IPS DF 4.7 (cell line): ENCODE data around the gene OXTR.

ENCODE experiments used
- DNase-seq: peaks from one replicate; pipeline ENCODE4 v3.0.0-alpha.2; 2013; ENCODE audit warnings: low spot score; ENCODE audit errors: extremely low read depth

The OXTR gene

DNA sequence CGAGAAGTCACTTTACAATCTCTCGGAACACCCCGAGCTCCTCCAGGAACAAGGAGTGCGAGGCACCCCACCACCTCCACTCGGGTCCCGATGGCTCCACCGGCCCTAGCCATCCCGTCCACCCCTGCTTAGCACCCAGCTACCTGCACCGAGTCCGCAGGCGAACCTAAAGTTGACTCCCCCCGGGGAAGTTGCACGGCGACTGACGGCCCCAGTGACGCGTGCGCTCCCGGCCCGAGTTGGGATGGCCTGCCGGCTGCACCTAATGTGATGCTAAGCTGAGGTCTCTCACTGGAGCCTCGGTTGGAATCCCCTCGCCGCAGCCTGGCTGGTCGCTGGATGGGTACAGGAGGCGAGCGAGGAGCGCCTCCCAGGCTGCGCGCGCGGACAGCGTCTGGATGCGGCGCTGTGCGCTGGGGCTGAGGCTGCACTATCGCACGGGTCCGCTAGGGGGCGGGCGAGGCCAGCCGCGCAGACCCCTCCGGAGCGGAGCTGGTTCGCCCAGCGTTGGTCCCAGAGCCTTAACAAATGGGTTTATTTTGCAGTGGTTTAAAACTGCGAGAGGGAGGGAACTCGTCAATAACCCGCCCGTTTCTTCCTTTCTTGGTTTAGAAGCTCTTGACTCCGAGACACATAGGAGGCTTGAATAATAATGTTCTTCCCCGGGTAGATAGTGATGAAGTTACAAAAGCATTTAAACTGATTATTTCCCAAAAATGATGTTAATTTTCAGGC, at the start of gene OXTR:
TSS of gene OXTR (minus strand) at position 526 of the 735 bp plus-strand sequence. CDS start 1,426 bp downstream, outside the sequence.
- DNase-seq, result peak; percentile 51

DNA sequence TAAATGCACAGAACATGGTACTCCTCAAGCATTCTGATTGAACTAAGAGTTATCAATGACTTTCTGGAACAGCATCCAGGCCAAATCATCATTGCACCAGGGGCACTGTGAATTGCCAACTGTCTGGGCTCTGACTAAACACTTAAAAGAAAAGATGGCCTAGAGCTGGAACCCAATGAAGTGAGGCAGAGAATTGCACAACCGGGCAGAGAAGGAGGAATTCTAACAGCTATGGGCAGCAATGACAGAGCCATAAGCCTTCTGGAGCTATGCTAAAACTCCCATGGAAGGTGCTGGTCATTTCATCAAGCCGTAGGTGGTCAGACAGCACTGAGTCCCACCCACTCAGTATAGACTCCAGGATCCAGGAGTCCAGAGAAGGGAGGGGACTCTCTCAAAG, 48.1 kb upstream of the OXTR start:
- DNase-seq, result no peak

DNA sequence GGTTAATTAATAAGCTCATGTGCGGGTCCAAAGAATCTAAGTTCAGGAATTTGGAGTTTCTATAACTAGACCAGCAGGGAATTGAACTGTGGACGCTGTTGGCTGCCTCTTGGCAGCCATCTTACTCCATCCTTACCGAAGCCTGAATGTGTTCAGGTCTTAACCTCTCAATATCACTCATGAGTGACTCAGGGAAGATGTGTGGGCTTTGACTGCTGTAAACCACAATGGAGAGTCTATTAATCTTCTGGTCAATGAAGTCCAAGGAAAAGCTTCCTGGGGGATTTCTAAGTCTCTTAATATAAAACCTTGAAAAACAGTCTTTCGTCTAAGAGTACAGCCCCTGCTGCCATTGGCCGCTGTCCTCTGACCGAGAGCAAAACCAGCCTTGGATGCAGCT, 46.7 kb upstream of the OXTR start:
- no peak for DNase-seq

DNA sequence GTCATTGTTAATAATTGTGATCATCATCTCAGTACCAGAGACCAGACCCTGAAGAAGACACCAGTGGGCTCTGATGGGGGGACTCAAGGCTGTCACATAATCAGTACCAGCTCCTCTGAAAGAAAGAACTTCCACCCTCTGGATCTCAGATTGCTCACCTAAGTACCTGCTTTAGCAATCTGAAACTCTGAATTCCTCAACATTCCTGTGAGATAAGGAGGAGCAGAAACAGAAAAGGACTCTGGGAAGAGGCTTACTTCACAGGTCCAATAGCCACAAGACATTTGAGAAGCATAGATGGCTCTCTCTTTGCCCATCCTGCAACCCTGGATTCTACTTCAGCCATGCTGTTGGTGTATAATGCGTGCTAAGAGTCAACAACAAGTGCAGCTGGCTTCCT, 44.0 kb upstream of the OXTR start:
- DNase-seq, result no peak

DNA sequence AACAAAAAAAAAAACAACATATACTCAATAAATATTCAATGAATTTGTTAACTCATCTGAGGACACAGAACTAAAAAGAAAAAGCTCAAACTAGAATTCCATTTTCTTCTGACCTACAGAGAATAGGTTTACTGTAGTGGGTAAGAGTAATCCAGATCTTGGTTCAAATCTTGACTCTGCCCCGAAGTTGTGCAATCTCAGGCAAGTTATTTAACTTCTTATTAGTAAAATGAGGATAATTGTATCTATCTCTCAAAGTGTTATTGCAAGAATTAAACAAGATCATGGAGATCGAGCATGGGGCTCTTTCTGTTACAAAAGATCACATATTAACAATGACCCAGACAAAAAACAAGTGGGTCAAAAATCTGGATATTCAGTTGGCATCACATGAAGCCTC, 41.1 kb upstream of the OXTR start:
- no peak for DNase-seq

DNA sequence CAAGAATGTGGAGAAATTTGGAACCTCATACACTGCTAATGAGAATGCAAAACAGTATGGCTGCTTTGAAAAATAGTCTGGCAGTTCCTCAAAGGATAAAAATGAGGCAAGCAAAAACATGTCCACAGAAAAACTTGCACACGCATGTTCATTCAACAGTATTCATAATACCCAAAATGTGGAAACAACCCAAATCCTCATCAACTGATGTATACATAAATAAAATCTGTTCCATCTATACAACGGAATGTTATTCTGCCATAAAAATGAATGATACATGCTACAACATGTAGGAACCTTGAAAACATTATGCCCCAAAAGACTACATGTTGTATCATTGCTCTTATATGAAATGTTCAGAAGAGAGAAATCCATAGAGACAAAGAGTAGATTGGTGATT, 36.4 kb upstream of the OXTR start:
- no peak for DNase-seq

DNA sequence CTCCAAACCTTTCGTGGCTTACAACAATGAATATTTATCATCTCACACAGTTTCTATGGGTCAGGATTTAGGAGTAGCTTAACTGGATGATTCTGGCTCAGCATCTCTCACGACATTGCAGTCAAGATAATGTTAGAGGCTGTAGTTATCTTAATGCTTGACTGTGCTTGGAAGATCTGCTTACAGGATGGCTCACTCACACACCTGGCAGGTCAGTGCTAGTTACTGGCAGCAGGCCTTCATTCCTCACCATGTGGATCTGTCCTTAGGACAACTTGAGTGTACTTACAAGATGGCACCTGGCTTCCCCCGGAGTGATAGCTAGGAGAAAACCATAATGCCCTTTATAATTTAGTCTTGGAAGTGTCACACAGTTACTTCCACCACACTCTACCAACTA, 32.8 kb upstream of the OXTR start:
- DNase-seq, result no peak

DNA sequence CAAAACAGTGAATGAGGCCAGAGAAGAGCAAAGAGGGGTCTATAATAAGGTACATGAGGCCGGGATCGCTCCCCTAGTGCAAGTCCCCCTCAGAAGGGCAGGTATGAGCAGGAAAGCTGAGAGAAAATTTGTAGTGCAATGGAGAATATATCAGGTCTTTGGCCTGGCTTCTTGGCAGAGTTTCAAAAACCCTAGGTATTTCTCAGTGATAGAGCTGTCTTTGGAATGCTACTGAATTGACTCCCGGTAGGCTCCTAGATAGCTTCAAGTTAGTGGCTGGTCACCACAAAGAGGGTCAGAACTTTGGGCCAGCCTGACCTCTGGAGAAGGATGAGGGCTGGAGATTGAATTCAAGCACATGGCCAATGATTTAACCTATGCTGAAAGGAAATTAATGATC, 30.6 kb upstream of the OXTR start:
- no peak for DNase-seq

DNA sequence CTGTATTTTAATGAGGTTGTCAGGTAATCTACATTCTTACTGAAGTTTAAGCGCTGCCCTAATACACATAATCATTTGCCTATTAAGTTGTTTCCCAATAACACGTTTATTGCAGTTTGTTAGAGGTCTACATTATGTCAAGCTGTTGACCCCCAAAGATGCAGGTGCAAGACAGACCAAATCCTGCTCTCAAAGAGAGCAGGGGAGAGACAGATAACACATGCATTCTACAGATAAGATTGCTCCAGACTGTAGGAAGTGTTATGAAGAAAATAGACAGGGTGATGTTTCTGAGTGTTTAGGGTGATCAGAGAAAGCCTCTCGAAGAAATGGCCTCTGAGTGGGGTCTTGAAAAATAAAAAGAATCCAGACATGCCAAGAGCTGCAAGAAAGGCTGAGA, 24.8 kb upstream of the OXTR start:
- no peak for DNase-seq

DNA sequence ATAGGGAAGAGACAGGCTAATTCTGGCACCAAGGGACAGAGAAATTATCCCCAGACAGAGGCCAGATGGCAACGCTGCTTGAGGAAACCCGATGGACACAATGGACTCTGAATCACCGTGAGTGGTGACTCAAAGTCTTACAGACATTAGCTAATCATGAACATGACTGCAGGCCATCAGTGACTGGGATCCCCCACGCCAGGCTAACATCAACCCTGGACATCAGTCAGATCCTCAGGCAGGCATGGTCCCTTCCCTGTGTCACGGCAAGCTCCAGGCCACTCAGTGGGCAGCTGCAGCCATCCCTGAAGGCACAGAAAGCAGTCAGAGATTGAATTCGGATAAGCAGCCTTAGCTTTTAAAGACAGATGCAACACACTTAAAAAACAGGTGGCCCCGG, 23.8 kb upstream of the OXTR start:
- no peak for DNase-seq

DNA sequence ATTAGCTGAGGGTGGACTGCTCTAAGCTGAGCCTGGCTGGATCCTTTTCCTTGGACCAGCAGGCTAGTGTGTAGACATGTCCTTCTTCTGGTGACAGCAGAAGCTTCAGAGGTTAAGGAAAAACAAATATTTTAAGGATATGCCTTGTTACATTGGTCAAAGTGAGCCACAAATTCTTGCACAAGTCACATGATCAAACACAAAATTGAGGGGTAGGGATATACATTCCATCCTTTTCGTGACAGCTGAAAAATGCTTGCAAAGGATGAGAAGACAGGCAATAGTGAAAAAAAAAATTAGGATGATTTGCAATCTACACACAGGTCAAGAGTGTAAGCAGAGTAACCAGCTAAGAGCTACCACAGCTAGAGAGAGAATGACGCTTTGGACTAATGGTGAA, 21.1 kb upstream of the OXTR start:
- DNase-seq, result no peak

DNA sequence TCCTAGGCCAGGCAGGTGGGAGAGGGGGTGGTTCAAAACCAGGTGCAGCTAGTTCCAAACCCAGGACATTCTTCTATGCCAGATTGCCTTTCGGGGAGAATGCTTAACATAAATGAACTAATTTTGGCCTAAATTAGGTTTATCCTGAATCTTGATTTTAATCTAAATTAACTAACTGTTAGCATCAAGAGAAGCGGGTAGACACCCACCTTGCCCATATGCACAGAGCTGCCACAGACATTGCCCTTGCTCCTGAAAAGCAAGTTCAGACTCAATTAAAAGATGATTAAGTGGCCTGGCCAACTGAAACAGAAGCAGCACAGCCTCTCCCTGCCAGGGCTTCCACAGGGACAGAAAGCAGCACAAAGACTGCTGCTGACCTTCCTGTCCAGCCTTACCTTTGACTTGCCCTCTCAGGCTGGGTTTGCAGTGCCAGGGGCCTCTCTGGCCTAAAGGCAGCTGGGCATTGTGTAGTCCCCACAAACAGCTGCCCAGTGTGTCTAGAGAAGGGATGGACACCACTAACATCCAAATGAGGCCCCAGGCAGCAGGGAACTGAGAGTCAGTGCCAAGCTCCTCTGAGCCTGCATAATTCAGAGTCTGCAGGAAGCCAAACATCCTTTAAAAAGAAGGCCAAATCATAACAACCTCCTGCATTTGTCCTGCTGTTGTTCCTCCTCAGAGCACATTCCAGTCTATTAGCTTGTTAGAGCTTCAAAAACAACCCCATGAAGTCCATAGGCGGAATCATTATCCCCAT, 15.4 kb upstream of the OXTR start:
- DNase-seq, result no peak

DNA sequence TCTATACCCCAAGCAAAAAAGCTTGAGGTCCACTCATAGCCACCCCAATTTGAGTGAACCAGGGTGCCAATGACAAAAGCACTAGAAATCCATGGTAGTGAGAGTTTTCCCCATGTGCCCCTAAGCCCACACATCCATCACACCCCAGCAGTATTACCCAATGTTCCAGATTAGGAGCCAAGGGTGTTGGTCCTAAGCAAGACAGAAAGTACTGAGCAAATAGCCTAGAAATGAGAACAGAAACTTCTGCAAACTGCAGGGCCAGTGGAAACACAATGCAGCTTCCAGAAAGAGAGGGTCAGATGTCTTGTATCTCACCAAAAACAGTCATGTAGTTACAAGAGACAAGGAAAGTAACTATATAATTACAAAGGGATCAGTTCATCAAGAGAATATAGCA, 10.9 kb upstream of the OXTR start:
- DNase-seq, result no peak

DNA sequence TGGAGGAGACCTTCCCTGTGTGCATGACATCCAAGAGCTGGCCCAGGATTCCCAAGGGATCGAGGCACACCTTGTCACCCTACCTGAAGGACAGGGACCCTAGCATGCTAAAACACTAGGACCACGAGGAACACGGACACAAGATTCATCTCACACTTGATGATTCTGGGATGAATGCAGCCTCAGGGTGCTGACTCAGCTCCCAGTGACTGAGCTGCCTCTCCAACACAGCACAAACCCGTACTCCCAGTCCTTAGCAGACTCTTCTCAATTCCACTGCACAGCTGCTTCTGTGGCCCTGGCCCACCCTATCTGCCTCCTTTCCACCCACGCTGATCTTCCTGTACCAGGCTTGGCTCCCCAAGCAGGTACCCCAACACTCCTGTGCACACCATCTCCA, 9.1 kb upstream of the OXTR start:
- no peak for DNase-seq

DNA sequence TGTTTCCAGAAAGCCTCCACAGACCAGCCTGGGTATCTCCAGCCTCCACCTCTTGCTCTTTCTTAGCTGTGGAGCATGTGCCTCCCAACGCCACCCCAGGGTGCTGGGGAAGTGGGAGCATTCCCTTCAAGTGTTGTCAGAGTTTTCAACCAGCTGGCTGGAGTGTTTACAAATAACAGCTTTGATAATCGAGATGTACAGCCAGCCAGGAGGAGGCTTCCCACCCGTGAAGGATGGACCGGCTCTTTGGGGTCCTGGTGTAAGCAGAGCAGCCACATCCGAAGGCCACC, 8.5 kb upstream of the OXTR start:
- DNase-seq, result no peak

DNA sequence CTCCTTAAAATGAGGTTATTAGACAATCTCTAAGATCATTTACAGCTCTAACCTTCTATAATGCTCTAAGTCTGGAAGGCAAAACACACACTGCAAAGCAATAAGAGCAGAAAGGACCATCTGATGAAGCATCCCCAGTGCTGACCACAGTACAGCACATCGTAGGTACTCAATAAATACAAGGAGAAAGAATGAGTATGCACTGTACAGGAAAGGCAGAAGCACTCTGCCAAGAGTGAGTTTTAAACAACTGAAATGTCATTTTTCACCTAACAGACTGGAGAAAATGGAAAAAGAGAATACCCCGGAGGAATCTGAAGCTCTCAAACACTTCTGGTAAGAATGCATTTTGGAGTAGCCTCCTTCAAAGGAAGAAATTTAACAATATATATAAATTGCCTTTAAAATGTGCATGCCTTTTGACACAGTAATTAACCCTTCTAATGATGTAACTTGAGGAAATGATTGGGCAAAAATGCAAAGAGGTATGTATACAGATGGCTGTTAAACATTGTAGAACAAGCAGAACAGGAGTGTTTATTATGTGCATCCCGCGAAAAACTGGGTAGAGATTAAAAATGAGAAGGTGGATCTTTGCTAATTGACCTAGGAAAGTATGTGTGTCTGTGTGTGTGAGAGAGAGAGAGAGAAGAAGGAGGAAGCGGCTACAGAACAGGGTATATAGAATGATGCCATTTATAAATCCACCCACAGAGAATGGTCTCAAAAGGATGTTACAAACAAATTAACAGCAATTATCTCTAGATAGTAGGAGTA, 8.0 kb upstream of the OXTR start:
- no peak for DNase-seq

DNA sequence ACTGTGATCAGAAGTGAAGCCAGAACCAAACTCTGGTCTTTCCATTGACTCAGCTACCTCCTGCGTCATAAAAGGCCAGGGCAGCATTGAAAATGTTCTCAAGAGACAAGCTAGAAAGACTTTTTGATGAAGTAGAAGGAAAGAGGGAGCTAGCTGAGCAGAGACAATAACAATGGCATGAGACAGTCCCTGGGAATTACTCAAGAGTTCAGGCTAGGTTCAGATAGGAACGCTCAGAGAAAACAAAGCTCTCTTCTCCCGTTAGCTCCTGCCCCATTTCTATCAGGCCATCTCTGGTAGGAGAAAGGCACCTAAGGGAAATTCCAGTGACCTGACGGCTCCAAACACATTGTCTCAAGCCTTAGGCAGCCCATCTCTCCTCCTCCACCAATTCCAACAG, 7.0 kb upstream of the OXTR start:
- no peak for DNase-seq

DNA sequence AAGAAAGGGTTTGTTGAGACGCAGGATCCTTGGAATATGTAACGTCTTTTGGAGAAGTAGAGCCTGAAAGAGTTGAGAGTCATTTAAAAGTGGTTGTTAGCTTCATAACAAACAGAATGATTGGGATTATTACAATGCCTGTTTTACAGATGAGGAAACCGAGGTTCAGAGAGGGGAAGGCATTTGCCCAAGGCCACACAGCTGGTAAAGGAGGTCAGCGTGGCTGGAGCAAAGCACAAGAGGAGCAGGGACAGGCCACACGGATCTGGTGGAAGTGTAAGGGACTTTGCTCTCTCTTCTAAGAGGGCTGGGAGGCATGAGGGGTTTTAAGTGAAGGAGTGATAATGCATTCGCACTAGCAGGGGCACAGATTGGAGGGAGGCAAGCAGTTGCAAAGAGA, 6.2 kb upstream of the OXTR start:
- no peak for DNase-seq

DNA sequence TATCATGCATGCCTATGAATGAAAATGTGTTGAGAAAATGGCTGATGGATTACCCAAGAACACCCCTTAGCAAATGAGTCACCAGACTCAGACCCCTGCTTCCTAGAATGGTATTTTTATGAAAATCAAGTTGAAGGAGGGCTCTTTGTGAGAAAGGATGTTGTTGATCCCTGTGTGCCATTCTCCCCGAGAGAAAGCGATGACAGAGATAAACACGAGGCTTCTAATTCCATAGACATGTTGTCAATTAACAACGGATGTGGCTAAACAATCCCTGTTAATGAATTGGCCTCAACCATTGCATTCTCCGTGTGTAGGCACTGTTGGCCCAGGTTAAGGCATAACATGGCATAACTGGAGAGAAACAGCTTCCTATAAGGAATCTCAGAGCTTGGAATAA, 5.8 kb upstream of the OXTR start:
- DNase-seq, result no peak

DNA sequence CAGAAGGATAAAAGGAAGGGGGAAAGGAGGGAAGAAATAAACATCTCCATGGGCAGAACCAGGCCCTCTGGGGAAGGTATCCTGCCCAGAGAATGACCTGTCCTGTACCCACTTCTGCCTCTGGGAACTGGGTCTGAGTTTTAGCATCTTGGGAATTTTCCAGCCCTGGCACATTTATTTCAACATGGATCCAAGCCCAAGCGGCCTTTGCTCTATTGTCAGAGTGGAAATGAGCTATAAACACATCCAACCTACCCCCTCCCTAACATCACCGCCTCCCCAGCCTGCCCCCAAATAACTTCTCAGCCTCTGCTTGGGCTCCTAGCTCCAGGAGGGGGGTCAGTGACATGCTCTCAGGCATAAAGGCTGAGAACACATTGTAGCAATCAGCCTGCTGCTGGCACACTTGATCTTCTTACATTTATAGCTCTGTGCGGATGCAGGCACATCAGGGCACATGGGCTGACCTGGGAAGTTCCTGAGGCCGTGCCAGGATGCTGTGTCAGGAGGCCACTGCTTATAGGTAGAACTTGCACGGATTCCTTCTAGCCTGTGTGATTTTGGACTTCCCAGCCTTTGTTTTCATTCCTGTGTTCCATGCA, 4.6 kb upstream of the OXTR start:
- no peak for DNase-seq

DNA sequence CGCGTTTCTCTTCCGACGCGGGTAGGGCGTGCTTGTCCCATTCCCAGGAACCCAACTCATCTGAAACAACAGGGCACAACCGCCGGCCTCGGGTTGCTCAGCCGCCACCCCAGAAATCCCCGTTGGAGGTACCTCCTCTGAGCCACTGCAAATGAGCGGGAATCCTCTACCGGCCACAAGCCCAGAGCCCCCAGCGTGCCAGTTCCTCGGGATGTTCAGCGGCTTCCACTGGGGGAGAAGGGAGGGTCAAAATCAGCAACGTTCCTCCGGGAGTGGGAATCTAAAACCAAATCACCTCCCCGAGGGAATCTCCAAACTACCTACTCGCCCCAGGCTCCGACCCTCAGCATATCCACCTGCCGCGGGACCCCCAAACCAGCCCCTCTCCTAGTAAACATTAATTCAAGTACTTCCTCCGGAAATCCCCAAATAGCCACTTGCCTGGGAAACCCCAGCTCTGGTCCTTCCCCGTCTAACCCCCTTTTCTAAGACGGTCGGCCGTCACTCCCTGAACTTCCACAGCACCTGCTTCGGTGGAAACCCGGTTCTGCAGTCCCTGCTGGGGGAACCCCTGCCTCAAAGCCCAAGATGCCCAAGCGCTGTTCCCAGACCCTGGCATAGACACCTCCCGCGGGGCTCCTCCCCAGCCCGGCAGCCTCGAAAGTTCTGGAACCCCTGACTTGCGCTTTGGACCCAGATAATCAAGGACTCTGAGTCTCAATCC, 887 bp downstream of the OXTR start:
- no peak for DNase-seq
